COLO668 (cell line): ENCODE measurements around the gene SPSB1.
A peak's percentile ranks its signal among the peaks of the same experiment; 100 is the strongest.

ENCODE experiments used
- DNase-seq: peaks from one replicate; lab custom pipeline; 2025; ENCODE audit not compliant: unreplicated experiment; lab: John Stamatoyannopoulos, UW

SPSB1 gene

DNA sequence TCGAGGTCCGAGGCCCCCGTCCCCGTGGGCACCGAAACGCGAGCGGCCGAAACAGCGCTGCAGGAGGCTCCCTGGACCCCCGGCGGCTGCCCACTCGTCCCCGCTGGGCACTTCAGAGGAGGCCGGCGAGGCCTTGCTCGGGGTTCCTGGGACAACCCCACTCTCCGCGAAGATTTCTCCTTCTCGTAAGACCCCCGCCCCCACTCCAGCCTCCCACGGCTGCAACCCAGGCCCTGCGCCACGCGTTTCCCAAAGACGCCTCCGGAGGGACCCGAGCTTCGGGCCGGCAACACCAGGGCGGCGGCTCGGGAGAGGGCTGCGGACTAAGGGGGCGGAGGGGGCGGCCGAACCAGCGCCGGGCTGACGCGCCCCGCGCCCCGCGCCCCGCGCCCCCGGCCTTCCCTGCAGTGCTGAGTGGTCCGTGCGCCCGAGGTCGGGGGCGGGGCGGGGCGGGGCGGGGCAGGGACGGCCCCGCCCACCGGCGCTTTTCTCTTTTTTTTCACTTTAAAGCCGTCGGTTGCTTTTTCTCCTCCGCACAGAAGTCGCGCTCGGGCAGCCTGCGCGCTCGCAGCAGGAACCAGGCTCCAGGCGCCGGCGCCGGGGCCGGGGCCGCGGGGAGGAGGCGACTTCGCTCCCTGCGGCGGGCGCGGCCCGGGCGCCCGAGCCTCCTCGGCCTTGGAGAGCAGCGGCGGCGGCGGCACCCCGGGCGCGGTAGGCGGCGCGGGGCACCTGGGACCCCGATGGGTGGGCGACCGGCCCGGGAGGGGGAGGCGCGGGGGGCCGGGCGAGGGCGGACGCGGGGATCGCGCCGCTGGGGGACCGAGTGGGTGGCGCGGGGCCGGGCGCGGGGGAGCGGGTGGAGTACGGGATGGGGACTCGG is at the start of gene SPSB1:
Gene SPSB1 (plus strand): TSS at position 534 of the 880 bp plus-strand sequence. CDS start 62,998 bp downstream, outside the sequence.
- DNase-seq, result peak; percentile 78

DNA sequence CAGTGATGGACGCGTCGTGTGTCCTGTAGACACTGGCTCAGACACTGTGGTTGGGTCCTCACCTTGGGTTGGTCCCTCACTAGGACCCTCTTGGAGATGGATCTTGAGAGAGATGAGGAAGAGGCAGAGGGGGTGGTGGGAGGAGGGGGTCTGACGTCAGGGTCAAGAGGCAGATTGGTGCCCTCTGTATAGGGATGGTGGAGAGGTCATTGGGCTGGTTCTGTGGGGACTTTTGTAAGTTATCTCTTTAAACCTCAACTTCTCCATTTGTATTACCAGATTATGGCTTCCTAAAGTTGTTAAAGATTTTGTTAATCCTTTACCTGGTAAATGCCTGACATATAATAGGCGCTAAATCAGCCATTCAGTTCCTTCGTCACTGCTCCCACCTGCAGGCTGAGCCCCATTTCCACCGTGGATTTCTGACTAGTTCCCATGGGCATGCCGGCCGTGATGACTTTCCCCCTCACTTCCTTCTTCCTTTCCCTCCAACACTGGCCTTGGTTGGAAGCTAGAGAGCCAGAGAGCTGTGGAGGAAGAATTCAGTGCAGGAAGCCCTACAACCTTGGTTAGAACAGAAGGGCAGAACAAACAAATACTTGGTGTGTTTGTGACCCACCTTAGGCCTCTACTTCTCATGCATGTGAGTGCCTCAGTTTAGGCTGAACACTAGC is 49.5 kb upstream of the SPSB1 start:
- DNase-seq, result no peak

DNA sequence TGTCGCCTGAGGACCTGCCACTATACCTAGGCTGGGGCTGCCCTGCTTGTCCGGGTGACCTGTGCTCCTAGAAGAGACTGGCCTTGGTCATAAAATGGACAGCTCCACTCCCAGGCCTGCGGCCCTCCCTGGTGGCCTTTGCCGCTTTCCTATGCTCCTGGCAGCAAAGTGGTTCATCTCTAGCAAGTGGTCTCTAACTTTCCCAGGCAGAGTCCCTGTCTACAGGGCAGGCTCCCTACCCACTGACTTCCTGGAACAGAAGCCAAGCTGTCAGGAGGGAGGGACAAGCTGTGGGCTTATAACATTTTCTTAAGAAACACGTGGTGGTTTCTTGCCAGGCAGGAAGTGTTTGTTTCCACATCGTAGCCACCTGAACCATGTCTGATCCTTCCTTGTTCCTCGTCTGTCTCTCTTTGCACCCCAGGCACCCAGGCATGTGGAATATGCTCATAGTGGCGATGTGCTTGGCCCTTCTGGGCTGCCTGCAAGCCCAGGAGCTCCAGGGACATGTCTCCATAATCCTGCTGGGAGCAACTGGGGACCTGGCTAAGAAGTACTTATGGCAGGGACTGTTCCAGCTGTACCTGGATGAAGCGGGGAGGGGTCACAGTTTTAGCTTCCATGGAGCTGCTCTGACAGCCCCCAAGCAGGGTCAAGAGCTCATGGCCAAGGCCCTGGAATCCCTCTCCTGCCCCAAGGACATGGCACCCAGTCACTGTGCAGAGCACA is 48.0 kb upstream of the SPSB1 start:
- no peak for DNase-seq

DNA sequence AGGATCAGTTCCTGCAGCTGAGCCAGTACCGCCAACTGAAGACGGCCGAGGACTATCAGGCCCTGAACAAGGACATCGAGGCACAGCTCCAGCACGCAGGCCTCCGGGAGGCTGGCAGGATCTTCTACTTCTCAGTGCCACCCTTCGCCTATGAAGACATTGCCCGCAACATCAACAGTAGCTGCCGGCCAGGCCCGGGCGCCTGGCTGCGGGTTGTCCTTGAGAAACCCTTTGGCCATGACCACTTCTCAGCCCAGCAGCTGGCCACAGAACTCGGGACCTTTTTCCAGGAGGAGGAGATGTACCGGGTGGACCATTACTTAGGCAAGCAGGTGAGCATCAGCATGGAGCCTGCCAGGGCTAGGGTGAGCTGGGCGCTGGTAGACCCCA is 47.5 kb upstream of the SPSB1 start:
- no peak for DNase-seq

DNA sequence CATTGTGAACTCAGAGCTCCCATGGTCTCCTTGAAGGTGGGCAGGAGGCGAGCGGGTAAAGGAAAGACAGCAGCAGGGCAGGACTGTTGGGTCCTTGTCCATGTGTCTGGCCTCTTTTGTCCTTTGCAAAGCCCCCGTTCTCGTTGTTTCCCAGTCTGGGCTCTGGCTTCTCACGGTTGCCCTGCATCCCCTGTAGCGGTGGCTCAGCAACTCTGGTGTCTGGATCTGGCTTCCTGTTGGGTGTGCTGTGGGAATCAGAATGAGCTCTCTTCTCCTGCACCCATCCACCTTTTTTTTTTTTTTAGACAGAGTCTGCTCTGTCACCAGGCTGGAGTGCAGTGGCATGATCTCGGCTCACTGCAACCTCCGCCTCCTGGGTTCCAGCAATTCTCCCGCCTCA is 47.0 kb upstream of the SPSB1 start:
- DNase-seq, result no peak

DNA sequence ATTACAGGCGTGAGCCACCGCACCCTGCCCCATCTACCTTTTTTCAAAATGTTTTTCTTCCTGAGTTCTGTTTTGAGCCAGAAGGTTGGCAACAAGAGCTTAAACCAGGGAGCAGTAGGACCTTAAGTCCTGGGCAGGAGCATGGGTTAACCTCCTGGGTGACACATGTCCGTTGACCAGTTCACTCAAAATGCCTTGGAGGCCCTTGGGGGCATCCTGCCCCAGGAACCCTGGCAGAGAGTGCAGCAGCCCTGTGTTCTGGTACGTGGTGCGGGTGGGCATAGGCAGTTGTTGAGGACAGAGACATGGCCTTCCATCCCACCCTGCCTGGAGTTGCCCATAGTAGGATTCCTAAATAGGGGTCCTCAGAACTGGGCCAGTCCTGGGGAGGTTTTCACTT is 46.5 kb upstream of the SPSB1 start:
- DNase-seq, result no peak

DNA sequence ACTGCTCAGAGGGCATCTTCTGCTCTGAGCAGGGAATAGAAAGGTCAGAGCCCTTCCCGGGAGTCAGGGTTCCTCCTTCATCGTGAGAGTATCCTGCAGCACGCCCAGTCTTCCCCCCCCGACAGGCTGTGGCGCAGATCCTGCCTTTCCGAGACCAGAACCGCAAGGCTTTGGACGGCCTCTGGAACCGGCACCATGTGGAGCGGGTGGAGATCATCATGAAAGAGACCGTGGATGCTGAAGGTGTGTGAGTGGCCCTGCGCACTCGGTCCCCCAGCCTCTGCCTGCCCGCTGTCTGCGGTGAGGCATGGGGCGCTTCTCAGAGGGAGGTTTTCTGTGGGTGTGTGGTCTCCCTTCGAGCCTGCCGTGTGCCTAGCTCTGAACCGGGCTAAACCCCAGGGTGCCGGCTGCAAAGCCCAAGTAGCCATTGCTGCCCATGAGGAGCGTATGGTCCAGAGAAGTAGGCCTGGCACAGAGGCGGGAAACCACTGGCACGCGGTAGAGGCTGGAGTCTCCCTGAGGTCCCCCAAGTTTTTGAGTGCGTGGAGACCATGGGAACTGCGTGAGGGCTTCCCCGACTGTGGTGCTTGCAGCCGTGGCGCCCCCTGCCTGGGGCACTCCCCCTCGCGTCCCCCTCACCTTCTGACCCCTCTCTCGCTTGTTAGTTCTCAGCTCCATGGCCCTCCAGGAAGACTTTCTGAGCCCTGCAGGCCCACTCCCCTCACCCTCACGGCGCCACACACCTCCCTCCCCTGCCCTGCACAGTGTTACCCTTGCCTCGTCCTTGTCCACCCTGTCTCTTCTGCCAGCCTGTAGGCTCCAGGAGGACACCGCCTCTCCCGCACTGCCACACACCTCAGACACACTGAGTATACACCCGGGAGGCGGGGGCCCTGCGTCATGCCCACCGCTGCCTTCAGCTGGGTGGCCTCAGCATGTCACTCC is 45.6 kb upstream of the SPSB1 start:
- no peak for DNase-seq

DNA sequence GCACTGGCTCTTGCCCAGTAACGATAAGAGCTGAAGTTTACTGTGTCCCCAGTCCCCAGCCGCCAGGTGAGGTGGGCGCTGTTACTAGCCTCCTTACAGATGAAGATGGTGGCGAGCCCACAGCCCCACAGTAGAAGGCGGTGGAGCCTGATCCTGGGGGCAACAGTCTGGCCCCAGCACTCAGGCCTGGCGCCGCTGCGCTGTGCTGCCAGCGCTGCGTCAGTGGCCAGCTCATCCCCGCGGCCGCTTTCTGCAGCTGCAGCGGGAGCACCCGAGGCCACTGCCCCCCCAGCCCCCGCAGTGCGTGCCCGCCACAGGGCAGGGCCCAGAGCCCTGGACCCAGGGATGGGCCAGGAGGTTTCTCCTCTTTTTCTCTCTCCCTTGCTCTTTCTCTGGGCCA is 44.8 kb upstream of the SPSB1 start:
- DNase-seq, result no peak

DNA sequence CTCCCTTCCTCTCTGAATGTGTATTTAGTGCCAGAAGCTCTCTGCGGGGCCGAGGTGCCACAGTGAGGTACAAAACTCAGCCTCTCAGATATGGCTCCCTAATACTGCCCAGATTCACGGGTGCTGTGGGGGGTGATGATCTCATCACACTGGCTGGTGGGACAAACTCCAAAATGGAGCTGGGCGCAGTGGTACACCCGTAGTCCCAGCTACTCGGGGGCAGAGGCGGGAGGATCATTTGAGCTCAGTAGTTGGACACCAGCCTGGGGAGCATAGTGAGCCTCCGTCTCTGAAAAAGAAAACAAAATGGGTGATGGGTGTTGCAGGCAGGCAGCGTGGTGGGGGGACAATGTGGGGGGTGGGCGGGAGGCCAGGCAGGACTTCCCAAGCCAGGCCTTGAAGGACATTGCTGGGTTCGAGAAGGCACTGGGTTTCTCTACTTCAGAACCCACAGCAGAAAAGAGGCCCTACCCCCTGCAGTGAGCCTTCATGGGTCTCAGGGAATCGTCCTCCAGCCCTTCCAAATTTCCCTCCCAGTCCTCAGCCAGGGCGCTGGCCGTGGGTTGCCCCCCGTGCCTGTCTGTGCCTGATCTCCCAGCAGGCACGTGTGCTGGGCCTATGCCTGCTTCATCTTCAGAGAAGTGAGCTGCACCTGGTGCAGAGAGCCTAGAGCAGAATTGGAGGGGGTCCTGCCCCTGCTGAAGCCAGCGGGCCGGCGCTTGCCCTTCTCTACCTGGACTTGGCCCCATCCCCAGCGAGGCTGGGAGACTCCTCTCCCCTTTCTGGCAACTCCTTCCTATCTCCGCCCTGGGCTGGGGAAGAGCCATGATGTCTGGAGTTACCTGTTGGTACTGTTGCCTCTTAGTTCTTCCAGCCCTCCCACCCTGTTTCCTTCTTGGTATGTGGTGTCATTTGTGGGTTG is 44.1 kb upstream of the SPSB1 start:
- no peak for DNase-seq

DNA sequence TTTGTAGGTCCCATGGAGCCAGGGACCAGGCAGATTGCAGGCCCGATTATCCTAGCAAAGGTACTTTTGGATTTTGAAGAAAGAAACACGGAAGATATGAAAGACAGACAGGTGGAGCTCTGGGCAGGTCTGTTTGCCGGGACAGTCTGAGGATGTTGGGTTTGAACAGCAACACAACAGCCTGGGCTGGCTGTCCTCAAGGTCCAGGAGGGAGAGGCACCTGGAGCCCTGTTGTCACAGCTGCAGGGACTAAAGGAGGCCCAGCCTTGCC is 43.5 kb upstream of the SPSB1 start:
- DNase-seq, result no peak

DNA sequence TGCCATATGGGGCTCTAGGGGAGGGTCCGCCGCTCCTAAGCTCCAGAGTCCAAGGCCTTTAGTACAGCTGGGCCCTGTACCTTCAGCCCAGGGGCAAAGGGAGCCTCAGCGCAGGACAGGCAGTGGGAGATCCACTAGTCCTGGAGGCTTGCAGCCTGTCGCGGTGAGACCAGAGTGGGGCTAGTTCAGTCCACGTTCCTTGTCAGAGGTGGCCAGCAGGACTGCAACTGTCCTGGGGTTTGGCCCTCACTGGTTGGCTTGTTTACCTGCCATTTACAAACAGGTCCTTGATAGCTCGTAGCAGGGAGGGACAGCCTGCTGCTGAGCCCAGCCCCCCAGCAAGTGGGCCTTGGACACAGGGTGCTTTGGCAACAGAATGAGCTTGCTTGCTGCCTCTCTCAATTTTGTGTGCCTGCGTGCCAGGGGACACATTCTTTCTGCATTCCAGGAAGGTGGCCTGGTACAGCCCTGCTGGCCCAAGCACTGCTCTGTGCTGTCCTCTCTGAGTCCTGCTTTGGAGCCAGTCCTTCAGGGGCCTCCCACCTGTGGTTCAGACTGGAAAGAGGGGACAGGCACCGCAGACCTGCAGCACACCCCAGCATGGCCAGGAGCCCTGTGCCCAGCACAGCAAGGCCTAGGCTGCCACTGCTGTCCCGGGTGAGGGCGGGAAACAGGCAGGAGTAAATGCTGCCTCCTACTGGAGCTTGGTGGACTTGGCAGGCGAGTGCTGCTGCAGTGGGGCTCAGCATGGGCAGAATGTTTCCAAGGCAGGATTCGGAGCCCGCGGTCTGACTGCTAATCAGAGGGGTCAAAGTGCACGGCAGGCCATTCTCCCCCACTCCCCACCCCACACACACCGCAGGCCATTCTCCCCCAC is 42.9 kb upstream of the SPSB1 start:
- DNase-seq, result peak; percentile 27

DNA sequence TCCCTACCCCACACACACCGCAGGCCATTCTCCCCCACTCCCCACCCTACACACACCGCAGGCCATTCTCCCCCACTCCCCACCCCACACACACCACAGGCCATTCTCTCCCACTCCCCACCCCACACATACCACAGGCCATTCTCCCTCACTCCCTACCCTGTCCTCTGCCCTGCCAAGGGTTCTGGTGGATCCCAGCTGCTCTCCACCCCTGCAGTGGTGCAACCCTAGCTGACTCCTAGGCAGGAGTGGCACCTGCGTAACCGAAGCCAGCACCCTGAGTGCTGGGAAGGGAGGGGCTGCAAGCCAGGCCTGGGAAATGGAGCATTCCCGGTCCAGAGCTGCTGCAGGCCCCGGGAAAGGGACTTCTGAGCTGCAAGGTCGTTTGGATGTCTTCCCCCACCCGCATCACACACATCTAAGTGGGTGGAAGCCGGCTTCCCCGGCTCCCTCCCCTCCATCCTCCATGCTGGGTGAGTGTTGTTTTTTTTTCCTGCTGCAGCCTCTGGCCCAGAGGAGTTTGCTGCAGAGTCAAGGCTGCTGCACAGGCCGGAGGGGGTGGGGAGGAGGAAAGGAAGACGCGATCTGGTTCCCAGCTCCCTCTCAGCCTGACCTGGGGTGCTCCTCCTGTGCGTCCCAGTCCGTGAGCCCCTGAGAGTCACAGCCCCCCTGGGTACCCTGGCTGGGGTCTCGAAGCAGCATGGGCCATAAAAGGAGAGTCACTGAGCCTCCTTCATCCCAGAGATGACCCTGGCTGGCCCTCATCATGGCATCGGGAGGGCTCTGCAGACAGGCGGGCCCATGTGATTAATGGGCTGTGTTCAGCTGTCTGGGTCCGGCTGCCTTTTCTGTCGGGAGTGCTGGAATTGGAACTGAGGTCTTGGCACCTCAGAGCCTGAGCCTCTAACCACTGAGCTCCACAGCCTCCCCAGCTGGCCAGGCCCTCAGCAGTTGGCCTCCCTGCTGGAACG is 42.0 kb upstream of the SPSB1 start:
- DNase-seq, result no peak

DNA sequence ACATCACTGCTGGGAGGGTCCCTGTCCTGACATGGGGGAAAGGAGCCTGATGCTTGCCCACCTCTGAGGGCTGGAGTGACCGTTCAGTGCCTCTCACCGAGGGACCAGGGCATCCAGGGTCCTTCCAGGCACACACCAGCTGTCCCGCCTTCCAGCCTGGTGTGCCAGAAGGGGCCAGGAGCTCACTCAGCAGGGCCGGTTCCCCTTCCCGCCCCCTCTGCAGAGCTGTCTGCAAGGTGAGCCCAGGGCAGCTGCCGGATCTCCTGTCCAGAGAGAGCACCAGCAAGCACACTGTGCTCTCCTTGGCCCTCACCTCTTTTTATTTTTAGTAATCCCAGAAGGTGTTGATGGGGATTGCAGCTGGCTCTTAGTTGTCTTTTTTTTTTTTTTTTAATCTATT is 41.2 kb upstream of the SPSB1 start:
- no peak for DNase-seq

DNA sequence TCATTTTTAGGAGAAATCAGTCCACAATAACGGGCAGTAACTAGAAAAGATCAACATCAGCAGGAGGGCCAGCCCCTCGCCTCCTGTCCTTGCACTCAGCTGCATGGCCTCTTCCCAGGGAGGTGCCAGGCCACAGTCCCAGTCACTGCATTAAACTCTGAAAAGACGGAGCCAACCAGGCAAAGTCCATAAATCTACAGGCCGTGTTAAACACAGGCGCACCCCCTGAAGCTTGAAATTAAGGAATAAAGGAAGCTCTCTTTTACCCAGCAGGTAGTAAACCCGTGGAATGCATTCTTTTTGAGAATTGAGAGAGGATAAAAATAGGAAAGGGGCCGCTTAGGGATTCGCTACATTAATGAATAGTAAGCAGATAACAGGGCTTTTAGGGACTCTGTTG is 39.7 kb upstream of the SPSB1 start:
- DNase-seq, result no peak

DNA sequence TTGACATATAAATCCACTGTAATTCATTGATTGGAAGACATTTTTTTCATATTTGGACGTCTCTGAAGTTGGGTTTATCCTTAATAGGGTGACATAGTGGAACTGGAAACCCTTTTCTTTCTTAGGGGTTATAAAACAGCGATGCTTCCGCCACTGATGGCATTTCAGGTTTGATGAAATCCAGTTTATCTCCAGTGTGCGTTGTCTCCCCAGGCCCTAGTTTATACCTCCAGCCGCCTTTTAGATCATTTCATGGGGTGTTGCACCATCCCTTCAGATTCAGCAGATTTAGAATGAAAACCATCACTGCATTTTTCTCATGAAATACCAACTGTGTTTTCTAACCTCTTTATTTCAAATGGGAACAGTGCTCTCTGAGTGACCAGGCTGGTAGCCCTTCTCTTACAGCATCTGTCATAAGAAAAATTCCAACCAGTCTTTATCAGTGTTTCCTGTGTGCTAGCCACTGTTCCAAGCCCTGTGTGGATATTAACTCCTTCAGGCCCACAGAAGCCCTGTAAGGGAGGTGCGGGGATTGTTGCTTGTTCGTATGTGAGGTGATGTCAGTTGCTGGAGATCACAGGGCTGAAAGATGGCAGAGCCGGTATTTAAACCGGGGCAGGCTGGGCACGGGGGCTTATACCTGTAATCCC is 39.1 kb upstream of the SPSB1 start:
- no peak for DNase-seq

DNA sequence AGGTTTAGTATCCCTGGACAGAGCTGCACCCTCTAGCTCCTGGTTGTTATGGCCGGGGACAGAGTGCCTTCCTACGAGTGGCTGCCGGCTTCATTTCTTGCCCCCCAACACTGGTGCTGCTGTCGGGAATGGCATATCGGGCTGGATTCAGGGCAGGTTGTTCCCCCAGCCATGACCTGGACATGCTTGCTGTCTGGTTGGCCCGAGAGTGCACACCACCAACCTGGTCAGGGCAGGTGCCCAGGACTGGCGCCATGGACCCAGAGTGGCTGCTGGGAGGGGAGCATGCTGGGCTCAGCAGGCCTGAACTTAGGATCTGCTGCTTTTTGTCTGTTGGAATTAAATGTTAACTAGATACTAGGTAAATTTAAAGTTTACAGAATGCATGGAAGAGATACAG is 36.4 kb upstream of the SPSB1 start:
- no peak for DNase-seq

DNA sequence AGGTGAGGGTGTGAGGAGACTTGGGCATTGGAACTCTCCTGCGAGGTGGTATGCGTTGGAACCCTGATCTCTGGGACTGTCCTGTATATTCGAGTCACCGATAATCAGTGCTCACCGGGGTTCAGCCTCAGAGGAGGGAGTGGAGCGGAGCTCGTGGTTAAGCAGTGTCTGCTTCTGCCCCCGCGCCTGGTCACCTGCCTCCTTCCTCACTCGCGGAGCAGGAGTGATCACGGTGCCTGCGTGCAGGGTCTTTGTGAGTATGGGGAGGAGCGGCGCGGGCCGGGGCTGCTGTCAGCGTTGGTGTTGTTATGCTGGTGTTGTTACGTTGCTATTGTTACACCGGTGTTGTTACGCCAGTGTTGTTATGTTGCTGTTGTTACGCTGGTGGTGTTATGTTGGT is 34.8 kb upstream of the SPSB1 start:
- DNase-seq, result no peak
